HG03196 (cell line): ENCODE measurements around the gene CCAR1.
"Not testable (repeated sequence)": the region's sequence is repeated elsewhere in the genome, so short reads cannot be mapped to it uniquely, and the experiment has no call there.

Experiments
- ATAC-seq: cut with Tn5 transposase; IDR thresholded peaks from one replicate; pipeline ENCODE4 v1.9.1; 2021; ENCODE audit not compliant: unreplicated experiment

Gene CCAR1, protein sequence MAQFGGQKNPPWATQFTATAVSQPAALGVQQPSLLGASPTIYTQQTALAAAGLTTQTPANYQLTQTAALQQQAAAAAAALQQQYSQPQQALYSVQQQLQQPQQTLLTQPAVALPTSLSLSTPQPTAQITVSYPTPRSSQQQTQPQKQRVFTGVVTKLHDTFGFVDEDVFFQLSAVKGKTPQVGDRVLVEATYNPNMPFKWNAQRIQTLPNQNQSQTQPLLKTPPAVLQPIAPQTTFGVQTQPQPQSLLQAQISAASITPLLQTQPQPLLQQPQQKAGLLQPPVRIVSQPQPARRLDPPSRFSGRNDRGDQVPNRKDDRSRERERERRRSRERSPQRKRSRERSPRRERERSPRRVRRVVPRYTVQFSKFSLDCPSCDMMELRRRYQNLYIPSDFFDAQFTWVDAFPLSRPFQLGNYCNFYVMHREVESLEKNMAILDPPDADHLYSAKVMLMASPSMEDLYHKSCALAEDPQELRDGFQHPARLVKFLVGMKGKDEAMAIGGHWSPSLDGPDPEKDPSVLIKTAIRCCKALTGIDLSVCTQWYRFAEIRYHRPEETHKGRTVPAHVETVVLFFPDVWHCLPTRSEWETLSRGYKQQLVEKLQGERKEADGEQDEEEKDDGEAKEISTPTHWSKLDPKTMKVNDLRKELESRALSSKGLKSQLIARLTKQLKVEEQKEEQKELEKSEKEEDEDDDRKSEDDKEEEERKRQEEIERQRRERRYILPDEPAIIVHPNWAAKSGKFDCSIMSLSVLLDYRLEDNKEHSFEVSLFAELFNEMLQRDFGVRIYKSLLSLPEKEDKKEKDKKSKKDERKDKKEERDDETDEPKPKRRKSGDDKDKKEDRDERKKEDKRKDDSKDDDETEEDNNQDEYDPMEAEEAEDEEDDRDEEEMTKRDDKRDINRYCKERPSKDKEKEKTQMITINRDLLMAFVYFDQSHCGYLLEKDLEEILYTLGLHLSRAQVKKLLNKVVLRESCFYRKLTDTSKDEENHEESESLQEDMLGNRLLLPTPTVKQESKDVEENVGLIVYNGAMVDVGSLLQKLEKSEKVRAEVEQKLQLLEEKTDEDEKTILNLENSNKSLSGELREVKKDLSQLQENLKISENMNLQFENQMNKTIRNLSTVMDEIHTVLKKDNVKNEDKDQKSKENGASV

DNA sequence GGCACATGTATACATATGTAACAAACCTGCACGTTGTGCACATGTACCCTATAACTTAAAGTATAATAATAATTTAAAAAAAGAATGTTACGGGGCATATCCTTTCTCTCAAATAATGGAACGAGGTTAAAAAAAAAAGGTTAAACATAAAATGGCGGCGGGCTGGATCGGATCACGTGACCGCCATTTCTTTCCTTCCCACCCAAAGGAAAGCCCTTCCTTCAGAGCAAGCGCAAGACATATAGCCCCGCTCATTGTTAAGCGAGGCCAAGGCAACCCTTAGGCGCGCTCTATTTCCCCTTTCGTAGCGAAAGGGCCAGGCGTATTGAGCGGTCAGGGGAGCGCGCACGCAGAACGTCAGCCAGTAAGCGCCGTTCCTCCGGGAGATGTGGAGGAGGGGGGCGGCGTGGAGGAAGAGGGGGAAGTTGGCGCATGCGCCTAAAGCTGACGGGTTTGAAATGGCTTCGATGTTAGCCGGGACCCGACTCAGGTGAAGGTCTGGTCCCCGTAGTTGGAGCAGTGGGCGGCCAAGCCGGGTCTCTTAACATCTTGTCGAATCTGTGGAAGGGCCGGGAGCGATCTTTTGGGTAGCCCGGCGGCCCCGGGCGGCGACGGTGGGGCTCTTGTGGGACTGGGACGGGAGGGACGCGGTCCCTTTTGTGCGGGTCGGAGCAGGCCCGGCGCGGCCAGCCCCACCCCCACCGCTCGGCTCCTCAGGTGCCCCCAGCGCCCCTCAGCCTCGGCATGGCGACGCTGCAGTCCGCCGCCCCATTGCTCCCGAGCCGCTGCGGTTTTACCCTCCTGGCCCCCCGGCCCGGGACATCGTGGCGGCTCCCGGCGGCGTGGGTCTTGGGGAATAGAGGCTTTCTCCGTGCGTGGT, at the start of gene CCAR1:
TSS of gene CCAR1 (plus strand) at position 447 of the 880 bp plus-strand sequence. CDS start 1,266 bp downstream, outside the sequence.
- peak; percentile 99 for ATAC-seq

DNA sequence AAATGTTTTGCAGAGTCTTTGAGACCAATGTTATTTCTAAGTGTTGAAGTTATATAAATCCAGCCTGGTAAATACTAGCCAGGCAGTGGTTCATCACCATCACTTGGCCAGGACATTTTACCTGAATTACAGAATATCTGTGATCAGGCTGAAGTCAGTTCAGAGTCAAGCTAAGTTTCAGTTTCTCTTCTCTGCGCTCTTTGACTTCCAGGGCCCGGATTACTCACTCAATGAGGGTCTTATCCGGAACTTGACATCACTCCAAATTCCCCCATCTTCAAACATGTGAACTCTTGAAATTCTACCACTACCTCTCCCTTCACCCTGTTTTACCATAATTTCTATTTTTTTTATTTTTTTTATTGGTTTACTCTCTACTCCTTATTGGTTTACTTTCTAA, 36.6 kb upstream of the CCAR1 start:
- ATAC-seq: no peak

DNA sequence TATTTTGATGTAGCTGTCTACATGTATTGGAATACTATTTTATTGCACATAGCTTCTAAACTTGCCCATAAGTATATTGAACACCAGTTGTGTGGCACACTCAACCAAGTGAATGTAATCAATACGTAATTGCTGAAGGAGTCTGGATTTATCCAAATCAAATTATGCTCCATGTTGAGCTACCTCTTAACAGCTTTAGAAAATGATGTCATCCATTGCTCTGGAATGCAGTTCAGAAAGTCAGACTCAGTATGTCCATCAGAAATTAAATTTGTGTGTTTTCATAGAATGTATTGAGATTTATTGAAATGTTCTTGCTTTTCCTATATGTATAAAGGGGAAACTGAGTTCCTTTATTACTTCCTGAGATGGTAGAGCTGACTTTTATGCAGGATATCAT, 25.0 kb upstream of the CCAR1 start:
- no peak for ATAC-seq

DNA sequence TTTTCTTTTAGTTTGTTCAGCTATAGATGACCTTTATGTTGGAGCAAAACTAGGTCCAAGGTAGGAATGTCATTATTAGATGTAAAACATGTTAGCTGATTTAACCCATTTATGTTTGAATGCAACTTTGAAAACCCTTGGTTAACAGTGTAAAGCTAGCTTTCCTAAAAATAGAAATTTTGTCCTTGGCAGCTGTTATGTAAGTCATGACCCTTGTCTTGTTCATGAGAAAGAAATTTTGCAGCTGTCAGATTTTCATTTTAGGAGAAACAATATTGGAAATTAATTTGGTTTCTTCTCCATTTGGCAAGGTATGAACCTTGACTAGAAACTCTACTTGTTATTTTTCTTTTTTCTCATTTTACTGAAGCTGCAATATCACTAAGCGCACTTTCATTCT, 23.9 kb upstream of the CCAR1 start:
- ATAC-seq: no peak

DNA sequence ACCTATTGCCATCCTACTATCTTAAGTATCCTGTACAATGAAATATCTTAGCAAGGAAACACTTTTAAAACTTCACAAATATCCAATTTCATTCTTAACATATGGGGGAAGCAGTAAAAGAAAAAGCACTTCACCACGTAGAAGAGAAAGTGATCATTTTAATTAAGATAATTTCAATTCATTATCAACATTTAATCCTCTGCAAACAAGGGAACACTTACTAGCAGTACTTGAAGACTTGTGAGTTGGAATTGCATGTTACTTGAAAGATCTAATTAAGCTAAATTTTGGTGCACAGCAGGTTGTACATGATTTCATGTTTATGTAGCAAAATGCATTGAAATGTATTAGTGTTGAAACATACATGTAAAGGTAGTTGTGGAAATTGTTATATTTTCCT, 20.8 kb upstream of the CCAR1 start:
- ATAC-seq: no peak

DNA sequence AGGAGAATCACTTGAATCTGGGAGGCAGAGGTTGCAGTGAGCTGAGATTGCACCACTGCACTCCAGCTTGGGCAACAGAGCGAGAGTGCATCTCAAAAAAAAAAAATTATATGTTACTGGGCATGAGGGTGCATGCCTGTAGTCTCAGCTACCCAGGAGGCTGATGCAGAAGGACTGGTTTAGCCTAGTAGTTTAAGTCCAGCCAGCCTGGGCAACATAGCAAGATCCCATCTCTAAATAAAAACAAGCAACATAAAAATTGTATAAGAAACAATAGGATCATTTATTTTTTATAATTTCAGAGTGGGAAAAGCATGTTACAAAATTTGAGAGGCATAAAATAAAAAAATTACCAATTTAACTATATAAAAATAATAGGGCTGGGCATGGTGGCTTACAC, 15.5 kb upstream of the CCAR1 start:
- ATAC-seq: no peak

DNA sequence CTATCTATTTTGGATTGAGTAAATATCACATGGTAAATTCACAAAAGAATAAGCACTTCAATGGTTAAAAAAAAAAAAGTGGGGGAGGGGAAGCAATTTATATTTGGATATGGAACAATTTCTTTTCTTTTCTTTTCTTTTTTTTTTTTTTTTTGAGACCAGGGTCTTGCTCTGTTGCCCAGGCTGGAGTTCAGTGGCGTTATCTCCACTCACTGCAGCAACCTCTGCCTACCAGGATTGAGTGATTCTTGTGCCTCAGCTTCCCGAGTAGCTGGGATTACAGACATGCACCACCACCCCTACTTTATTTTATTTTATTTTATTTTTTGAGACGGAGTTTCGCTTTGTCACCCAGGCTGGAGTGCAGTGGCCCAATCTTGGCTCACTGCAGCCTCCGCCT, 12.1 kb upstream of the CCAR1 start:
- ATAC-seq: not testable (repeated sequence)

DNA sequence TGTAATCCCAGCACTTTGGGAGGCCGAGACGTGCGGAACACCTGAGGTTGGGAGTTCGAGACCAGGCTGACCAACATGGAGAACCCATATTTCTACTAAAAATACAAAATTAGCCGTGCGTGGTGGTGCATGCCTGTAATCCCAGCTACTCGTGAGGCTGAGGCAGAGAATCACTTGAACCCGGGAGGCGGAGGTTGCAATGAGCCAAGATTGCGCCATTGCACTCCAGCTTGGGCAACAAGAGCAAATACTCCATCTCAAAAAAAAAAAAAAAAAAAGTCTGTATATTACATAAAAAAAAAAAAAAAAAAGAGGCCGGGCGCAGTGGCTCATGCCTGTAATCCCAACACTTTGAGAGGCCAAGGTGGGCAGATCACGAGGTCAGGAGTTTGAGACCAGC, 8.0 kb upstream of the CCAR1 start:
- not testable (repeated sequence) for ATAC-seq

DNA sequence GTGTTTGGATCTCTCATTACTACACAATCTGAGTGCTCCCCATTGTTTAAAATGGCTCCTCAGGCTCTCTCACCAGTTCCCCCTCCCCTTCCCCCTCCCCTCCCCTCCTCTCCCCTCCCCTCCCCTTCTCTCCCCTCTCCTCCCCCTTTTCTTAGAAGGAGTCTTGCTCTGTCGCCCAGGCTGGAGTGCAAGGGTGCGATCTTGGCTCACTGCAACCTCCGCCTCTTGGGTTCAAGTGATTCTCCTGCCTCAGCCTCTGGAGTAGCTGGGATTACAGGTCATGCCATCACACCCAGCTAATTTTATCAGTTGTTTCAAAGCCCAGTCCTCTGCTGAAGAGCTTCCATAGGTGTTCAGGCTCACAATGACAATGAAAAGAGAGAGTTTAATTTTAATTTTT, 3.6 kb upstream of the CCAR1 start:
- no peak for ATAC-seq

DNA sequence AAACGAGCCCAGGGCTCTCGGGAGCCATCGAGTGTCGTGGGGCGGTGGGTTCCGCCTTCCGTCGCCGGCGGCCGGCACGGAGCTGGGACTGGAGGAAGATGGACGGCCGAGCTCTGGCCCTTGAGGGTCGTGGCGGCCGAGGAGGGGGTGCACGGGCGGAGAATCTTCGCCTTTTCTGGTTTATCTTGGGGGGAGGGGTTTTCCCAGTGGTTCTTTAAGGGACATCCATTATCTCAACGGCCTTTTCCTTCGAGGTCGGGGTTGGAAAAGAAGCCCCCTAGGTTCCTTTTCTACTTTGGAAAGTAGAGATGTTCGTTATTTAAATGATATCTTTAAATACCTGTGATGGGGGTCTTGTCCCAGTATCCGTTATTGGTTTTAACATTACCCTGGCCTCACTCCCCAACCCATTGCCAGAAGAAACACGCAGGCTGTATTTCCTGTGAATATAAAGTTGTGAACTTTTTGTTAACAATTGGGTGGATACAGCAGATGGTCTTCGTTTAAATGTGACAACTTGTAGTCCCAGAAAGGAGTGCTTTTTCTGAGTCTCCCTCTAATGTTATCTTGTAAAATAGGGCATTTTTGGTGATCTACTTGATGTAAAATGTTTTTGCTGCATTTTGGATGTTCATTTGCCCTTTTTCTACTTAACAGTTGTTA, 765 bp downstream of the CCAR1 start:
- peak; percentile 16 for ATAC-seq

DNA sequence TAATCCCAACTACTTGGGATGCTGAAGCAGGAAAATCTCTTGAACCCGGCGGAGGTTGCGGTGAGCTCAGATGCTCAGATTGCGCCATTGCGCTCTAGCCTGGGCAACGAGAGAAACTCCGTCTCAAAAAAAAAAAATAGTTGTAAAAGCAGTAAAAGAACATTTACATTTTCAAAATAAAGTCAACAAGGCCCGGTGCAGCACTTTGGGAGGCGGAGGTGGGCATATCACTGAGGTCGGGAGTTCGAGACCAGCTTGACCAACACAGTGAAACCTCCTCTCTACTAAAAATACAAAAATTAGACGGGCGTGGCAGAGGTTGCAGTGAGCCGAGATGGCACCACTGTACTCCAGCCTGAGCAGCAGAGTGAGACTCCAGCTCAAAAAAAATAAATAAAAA, 4.0 kb downstream of the CCAR1 start:
- ATAC-seq: no peak

DNA sequence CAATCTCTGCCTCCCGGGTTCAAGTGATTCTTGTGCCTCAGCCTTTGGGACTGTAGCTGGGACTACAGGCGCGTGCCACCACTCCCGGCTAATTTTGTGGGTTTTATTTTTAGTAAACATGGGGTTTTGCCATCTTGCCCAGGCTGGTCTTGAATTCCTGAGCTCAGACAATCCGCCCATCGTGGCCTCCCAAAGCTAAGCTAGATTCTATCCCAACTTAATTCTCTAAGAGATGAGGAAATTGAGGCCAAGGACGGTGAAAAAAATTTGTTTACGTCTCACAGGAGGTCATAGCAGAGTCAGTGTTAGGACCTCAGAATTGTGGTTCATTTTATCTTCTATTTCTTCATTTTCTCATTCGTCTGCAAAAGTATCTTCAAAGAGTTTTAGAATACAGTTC, 6.1 kb downstream of the CCAR1 start:
- no peak for ATAC-seq

DNA sequence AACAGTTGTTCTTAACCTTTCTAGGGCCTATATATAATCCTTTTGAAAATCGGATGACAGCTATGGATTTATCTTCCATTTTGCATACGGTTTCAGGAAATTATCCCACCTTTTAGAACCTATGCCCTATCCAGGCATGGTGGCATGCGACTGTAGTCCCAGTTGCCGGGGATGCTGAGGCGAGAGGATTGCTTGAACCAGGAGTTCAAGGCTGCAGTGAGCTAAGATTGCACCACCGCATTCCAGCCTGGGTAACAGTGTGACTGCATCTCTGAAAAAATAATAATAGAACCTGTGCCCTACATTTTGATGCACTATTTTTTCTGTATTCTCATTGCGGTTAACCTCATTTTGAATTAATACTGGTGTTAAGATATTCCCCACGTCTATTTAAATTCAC, 11.6 kb downstream of the CCAR1 start:
- no peak for ATAC-seq

DNA sequence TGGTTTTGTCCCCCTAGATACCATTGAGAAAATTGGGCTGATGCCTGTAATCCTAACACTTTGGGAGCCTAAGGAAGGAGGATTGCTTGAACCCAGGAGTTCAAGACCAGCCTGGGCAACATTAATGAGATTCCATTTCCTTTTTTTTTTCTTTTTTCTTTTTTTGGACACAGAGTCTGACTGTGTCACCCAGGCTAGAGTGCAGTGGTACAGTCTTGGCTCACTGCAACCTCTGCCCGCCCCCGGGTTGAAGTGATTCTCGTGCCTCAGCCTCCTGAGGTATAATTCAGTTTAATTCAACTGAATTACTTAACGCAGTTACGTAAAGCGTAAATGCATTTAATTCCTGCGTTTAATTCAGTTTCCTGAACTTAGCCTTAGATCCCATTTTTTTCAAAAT, 13.3 kb downstream of the CCAR1 start:
- ATAC-seq: no peak

DNA sequence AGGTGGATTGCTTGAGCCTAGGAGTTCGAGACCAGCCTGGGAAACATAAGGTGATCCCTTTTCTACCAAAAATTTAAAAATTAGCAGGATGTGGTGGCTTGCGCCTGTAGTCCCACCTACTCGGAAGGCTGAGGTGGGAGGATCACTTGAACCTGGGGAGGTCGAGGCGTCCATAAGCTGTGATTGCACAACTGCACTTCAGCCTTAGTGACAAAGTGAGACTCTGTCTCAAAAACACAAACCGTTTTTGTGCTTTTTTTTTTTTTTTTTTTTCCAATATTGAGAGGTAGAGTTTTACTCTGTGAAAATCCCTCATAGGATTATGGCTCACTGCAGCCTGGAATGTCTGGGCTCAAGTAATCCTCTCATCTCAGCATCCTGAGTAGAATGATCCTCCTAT, 14.1 kb downstream of the CCAR1 start:
- ATAC-seq: no peak

DNA sequence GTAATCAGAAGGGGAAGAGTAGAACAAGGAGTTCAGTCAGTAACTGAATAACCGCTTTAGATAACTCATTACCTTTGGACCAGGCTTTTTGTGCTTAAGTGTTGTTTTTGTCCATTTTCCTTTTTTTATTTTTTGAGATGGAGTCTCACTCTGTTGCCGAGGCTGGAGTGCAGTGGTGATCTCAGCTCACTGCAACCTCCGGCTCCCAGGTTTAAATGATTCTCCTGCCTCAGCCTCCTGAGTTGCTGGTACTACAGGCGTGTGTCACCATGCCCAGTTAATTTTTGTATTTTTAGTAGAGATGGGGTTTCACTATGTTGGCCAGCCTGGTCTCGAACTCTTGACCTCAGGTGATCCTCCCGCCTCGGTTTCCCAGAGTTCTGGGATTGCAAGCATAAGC, 14.7 kb downstream of the CCAR1 start:
- not testable (repeated sequence) for ATAC-seq

DNA sequence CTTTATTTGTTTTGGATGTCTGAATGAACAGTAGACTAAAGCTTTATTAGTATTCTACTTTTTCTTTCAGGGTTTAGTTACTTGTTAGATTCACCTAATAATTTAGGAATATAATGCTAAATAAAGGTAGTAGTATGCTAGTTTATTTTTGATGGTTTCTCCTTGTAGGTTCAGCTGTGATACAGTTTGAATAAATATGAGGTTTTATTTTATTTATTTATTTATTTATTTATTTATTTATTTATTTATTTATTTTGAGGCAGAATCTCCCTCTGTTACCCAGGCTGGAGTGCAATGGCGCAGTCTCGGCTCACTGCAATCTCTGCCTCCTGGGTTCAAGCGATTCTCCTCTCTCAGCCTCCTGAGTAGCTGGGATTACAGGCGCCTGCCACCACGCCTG, 19.6 kb downstream of the CCAR1 start:
- ATAC-seq: not testable (repeated sequence)

DNA sequence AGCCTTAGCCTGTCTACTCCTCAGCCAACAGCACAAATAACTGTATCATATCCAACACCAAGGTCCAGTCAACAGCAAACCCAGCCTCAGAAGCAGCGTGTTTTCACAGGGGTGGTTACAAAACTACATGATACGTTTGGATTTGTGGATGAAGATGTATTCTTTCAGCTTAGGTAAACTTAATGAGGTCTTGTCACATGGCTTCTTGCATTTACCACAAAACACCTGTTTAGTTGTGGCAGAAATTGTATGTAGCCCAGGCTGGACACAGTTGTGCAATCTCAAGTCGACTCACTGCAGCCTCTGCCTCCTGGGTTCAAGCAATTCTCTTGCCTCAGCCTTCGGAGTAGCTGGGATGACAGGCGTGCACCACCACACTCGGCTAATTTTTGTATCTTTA, 21.4 kb downstream of the CCAR1 start:
- ATAC-seq: no peak

DNA sequence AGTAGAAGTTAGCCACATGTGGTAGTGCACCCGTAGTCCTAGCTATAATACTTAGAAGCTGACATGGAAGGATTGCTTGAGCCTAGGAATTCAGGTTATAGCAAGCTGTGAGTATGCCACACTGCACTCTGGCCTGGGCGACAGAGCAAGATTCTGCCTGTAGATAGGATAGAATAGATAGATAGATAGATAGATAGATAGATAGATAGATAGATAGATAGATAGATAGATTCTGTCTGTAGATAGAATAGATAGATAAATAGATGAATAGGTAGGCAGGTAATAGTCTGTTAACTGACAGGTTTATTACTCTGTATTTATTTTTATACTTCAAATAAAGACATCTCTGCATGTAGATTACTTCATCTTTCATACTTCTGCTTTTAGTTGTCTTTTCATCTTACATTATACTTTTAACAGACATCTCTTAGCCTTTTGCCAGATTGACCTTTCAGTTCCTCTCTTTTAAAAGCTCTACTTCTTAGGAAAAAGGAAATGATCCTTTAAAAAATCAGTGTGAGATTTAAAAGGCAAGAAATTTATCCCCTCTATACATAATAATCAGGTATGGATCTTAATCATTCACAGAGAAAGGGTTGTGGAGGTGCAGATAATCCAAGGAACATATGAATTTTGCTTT, 31.8 kb downstream of the CCAR1 start:
- no peak for ATAC-seq

DNA sequence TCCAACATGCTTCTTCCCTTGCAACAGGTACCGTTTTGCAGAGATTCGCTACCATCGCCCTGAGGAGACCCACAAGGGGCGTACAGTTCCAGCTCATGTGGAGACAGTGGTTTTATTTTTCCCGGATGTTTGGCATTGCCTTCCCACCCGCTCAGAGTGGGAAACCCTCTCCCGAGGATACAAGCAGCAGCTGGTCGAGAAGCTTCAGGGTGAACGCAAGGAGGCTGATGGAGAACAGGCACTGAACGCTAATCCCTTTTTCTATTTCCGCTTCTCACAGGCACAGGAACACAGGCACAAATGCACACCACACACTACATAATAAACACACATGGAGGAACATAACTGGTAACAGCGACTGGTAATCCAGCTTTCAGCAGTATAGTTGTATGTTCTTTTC, 35.2 kb downstream of the CCAR1 start:
- no peak for ATAC-seq
